GM23338 (cell line): ENCODE data around the gene VPS39.

Source experiments
- CTCF ChIP-seq, 2 experiments: fragments of 200-600 bp in 1 of 2; sonication (generic) in 1 of 2; conservative IDR thresholded peaks; 2 replicates each; pipeline versions ENCODE4 v1.5.1 to v1.6.1; 2016 to 2017; ENCODE audit warnings: antibody characterized with exemption in 2 of 2, low read depth in 2 of 2, mild to moderate bottlenecking in 2 of 2, moderate library complexity in 1 of 2
- EZH2 ChIP-seq: fragments of 200-600 bp; sonication (generic); IDR thresholded peaks from one replicate; pipeline ENCODE4 v1.8.0; 2017; ENCODE audit warnings: antibody characterized with exemption, mild to moderate bottlenecking, low read depth; ENCODE audit not compliant: unreplicated experiment
- EZH2phosphoT487 ChIP-seq: fragments of 200-600 bp; sonication (generic); IDR thresholded peaks from one replicate; pipeline ENCODE4 v1.8.1; 2018; ENCODE audit warnings: antibody characterized with exemption; ENCODE audit not compliant: unreplicated experiment
- POLR2AphosphoS5 ChIP-seq: IDR thresholded peaks from 2 replicates; pipeline ENCODE4 v1.6.1; 2016; ENCODE audit warnings: antibody characterized with exemption, low read depth
- ZNF114 ChIP-seq: fragments of 250-450 bp; sonication (Bioruptor Pico); IDR thresholded peaks from 2 replicates; pipeline ENCODE4 v1.5.0; 2020; ENCODE audit warnings: mild to moderate bottlenecking, moderate library complexity

- TF ChIP-seq CTCF (conservative IDR thresholded peaks at IDR 0.05; ENCODE audit: low read depth in 2 of 2) (no peak), ZNF114 (CRISPR knock-in tag) (no peak), EZH2 (no peak), POLR2AphosphoS5 (no peak), EZH2phosphoT487 (no peak)
Observed at GRCh38 chr15:42128476-42128875, 79.6 kb downstream of the VPS39 start.
